Left colon (tissue), 2 donors: ENCODE measurements around the gene TSEN15. TPM values are rescaled to one million over a fixed set of nuclear protein-coding genes. Genes with fewer than 3 reads are reported as not detected.
A peak's percentile ranks its signal among the peaks of the same experiment; 100 is the strongest.
"Not testable (repeated sequence)": the region's sequence is repeated elsewhere in the genome, so short reads cannot be mapped to it uniquely, and the experiment has no call there.

ENCODE experiments used
- ATAC-seq: fragments of 200-7000 bp; cut with Tn5 transposase; one replicate; pipeline ENCODE4 v1.9.1; 2020; ENCODE audit warnings: mild to moderate bottlenecking, moderate library complexity
- DNase-seq, 2 donors: peaks; one replicate each; pipeline ENCODE4 v3.0.0-alpha.2; 2020
- intact Hi-C, 2 donors: fragments of 100-400 bp; cut with DNase I in 1 of 2; cut with micrococcal nuclease in 1 of 2; formaldehyde crosslinking; loops; one replicate each; pipeline versions ENCODE4 v1.11.2 to v1.14.0; 2022; cut with DNase I, micrococcal nuclease
- total RNA-seq, 2 donors: library from RNA; stranded (reverse); fragmentation: NEBNext Ultra II Directional; extraction: Animal tissue kit (Norgen Biotek cat#: 25700); gene quantifications; one replicate each; pipeline ENCODE4 v1.2.1, GENCODE V29; 2021
- donor health status: DM: no; HTN: no; CAD: no.
- donor health status: DM: yes; HTN: yes; CAD: no.

The TSEN15 gene
- total RNA-seq, 2 donors from 2014 or later, result 9.5 to 11.1 TPM

DNA sequence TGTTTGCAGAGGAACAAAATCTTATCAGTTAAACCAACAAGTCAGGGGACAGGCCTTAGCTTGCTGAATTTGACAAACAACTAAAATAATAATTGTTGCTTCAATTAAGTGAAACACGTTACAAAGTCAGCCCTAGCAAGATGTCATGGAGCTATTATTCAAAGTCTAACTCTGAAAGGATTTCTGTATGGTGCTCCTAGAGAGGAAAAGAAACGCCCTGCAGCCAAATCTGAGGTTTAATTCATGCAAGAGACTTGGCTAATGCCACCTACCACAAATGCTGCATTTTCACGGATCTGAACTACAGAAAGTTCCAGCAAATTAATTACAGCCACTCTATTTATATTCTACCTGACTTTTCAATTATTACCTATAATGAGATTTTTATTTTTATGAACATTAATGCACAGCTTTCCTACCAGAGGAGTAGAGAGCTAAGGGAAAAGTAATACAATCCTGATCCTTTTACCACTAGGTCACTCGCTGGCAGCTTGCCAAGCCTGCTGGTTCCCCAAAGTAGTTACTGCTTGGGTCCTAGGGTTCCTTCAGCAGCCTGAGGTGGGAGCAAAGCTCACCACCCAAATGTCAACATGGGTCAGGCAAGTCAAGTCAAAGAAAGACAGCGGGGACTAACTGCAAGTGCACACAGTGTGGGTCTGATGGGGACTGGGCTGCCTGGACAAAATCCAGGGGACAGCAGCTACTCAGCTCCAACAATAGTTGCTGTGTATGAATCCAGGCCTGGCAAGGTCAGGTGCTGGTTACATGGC lies 22.5 kb upstream of the TSEN15 start:
- no peak for ATAC-seq
- intact Hi-C loops, result no loop called here
- DNase-seq, result peak in 1 of 2 donors; percentile 42

DNA sequence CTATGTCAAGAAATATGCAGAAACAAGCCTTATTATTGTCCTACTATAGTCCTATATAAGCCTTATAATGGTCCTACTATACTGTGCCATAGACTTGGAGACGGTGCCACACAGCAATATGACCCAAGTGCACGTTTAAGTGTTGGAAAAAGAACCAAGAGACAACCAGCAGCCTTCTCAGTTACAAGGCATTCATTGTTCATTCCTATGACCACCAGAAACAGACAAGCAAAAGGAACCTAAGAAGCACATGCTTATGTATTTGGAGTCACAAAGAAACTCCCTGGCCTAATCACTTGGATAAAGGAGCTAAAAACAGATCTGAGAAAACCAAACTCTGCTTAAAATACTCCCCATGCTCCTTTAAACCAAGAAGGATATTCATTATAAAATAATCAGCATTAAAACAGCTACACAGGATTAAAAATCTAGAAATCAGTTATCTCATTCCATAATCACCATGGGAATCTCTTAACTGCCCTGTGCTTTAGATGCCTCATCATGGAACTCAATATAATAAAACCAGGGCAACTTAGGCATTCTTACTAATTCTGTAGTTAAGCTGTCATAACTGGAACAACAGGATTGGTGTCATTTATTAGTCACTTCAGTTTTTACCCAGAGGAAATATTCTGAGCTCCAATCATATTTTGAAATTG lies 21.0 kb upstream of the TSEN15 start:
- intact Hi-C loops, result no loop called here
- no peak for ATAC-seq

DNA sequence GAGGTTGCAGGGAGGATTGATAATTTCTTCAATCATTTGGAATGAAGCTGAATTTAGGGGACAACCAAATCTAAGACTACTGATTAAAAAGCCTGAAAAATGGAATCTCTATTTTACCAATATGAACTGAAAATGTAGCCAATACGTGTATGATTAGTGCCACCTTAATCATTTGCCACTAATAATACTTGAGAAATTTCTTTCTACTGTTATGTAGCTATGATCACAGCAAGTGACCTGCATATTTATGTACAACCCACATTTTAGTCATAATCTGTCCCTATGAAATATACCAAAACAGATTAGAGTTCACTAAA lies 20.5 kb upstream of the TSEN15 start:
- intact Hi-C loops, result no loop called here
- DNase-seq (no peak), ATAC-seq (no peak)

More for the DNA sequence above, 21.0 kb upstream of the TSEN15 start:
- no peak for DNase-seq

DNA sequence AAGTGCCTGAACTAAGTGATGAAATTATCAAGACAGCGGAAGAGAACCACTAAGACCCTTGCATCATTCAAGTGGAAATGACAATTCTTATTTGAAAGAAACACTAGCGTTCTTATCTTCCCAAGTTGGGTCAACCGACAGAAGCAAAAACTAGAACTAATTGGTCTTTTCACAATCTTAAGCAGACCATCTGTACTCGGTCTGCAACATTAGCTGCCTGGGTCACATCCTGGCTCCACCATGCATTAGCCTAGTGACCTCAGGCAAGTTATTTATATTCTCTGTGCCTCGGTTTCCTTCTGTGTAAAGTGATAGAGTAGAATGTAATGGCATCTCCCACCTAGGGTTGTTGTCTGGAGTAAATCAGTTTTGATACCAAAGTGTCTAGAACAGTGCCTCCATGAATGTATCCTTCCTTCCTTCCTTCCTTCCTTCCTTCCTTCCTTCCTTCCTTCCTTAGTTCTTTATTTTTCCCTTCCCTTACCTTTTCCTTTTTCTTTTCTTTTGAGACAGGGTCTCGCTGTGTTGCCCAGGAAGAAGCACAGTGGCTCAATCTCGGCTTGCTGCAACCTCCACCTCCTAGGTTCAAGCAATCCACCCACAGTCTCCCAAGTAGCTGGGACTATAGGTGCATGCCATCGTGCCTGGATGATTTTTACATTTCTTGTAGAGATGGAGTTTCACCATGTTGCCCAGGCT lies 20.0 kb upstream of the TSEN15 start:
- intact Hi-C loops, result no loop called here
- DNase-seq (no peak), ATAC-seq (no peak)

DNA sequence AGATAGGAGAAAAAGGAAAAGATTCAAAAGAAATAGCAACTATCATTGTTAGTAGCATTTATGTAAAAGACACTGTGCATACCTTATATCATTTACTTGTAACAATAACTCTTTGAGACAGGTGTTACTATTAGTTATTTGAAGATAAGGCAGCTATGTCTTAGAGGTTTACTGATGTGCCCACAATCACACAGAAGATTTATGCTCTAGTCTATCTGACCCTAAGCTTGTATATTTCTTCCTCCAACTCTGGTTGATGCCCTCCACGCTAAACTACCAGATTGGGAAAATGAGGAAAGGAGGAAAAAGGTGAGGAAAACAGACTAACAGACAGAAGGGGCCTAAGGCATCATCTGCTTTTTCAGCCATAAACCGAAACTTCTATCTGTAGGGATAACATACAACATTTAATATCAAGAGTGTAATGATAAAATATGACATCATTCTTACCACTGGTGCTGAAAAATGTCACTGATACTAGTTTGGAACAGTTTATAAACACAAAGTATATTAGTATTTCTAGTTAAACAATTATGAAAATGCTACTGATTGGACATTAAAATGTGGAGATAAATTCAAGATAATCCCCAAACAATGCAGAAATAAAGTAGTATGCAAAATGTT lies 19.1 kb upstream of the TSEN15 start:
- ATAC-seq (no peak), DNase-seq (no peak)
- intact Hi-C loops, result no loop called here

DNA sequence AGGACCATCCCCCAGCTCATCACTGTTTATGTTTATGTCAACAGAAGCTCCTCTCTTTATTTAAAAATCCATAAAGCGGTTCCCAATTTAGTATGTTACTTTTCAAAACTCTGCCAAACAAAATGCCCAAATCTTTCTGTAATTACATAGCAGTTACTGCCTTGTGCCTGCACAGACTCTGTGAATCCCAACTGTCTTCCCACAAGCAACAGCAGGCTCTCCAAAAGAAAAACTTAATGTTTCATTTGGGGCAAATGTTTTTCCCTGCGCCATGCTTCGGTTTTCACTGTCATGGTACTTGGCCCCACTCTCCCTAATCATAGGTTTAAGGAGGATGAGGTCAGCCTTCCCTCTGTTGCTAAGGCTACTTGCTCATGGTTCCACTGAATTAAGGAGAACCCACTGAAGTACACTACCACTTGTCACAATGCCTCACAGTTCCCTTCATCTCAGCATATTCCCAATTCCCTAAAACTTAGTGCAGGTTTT lies 18.6 kb upstream of the TSEN15 start:
- DNase-seq, result no peak
- ATAC-seq, result no peak
- intact Hi-C loops, result no loop called here

DNA sequence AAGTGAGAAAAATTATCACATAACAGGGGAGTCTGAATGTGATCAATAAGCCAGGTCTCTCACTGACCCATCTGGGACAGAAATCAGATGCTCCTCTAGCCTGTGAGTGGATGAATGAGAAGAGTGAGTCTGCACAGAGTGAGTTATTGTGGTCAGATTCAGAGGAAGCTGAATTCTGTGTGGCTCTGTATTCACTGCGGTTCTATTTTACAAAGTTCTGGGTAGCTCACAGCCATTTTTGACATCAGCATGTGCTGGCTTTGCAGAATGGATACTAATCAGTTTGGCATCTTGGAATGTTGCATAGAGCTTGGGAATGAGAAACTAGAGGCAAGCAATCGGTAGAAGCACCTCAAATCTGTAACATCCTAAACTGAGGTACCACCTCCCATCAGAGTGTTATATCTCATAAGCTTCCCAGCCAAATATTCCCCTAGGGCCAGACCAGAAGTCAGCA lies 17.8 kb upstream of the TSEN15 start:
- no peak for ATAC-seq
- intact Hi-C loops, result no loop called here

DNA sequence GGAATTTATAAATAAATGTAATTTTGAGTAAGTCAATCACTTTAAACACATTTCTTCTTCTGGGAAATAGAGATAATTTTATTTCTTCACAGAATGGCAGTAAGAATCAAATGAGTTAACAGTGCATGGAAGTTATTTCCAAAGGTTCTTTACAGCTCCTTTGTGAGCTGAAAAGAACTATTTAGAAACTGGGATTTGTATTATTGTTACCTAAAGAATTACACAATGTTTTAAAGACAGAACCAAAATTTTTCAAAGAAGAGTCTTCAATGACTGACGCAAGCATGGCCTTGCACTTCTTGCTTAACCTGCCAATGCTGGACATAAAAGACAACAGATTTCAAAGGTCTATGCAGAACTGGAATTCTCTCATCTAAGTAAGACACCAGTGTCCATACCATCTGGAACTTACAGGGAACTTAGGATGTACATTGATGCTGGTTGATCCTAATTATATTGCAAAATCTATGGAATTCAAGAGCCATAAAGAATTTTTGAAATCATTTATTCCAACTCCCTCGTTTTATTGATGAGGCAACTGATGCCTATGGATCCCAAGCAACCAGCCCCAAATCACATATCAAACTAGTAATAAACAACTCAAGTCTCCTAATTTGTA lies 16.7 kb upstream of the TSEN15 start:
- intact Hi-C loops, result no loop called here
- DNase-seq, result no peak
- ATAC-seq, result no peak

More for the DNA sequence above, 17.8 kb upstream of the TSEN15 start:
- no peak for DNase-seq

DNA sequence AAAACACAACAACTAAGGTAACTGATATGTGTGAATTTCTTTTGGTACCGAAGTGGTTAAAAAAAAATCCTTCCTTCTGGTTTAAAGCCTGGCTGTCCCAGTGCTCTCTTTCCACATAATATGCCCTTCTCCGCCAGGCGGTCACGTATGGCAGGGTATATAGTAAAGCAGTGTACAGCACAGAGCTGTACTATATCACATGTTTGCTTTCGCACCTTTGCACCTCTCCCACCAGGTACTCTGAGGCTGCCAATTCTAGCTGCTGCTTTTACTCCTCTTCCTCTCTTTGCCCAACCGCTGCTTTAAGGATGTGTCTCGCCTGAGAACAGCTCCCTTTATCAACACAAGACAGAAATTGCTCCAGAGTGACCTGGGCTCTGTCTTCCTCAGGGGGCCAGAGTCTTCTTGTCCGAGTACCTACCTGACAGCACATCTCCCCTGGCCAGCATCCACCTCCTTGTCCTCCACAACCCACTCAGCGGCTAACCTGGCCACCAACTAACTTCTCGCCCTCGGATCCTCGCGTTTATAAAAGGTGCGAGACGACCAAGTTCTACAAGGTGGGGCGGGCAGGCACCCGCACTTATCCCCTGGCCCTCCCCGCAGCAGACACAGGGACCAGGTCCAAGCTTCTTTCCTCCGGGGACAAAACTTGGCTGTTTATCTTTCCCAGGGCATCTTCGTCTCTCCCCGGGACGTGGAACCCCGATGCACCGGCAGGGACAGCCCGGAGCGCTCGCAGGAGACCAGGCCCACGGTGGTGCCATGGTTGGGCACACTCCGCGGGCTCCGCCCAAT lies 15.6 kb upstream of the TSEN15 start:
- intact Hi-C loops, result no loop called here
- ATAC-seq (no peak), DNase-seq (no peak)

DNA sequence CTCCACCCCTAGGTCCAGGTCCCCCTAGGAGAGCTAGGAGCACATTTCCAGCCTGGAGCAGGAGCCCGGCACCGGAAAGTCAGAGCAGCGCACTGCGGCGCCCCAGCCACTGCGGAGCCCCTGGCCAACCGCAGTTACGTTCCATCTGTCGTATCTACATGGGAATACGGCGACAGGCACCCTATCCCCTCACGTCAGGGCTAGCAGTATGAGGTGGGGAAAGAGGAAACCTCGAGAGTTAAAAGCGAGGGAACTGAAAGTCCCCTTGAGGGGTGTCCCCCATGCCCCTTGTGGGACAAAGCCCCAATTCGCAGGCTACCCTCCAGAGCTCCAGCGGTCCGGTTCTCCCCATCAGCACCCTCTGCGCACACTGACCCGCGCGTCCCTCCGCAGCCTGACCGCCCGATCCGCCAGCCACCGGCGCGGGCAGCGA lies 15.0 kb upstream of the TSEN15 start:
- DNase-seq (peak in 1 of 2 donors; percentile 15), ATAC-seq (no peak)
- intact Hi-C loops, result no loop called here

DNA sequence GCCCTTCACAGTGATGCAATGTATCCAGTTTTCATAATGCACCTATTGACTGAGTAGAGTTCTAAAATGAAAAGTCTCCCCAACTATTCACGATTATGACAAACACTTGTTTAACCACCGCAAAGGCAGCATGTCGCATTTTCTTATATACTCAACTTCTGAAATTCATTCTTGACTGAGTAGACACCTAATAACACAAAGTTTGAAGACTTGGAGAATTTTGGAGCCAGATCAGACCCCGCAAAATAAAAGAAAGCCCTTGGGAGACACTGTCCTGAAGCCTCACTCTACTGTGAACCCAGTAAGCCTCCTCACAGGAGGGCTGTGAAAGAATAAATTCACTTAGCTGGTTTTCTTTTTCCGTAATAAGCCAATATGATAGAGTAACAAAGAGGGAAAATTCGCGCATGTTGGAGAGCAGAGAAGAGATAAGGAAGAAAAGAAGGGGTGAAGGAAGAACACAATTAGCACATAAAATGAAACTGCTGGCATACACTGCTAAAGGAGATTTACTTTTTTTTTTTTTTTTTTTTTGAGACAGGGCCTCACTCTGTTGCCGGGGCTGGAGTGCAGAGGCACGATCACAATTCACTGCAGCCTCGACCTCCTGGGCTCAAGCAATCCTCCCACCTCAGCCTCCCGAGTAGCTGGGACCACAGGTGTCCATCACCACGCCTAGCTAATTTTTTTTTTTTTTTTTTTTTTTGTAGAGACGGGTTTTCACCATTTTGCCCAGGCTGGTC lies 13.5 kb upstream of the TSEN15 start:
- intact Hi-C loops, result no loop called here
- no peak for ATAC-seq
- DNase-seq, result no peak

DNA sequence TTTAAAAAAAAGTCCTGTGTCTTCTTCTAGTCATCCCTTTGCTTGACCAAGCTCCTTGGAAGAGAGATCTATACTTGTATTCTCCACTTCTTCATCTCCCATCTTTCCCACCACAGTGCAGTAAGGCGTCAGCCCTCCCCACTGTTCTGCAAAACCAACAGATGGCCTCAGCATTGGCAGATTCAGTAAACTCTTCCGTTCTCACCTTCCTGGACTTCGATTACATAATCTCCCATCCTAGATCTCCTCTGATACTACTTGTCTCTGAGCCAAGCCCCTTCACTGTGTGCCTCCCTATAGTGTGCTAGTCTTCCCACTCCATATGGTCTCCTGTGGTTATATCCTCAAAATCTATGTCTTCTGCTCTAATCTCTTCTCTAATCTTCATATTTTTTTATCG lies 12.4 kb upstream of the TSEN15 start:
- ATAC-seq, result no peak
- intact Hi-C loops, result no loop called here
- DNase-seq, result no peak

DNA sequence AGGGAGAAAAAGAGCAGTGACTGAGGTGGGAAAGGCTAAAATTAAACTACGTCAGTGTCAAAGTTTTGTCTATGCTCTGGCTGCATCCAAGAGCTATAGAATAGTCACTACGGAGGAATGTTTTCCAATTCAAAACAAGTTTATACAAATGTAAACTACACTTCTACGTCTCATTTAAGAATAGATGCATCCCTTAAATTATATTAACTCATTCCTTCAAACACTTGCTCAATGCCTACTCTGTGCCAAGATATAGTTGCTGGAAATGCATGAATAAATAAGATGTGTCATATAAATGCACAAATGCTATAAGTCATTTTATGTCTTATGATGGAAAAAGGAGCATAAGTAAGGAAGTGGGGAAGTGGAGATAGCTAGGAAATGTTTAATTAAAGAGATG lies 9.8 kb upstream of the TSEN15 start:
- no peak for ATAC-seq

DNA sequence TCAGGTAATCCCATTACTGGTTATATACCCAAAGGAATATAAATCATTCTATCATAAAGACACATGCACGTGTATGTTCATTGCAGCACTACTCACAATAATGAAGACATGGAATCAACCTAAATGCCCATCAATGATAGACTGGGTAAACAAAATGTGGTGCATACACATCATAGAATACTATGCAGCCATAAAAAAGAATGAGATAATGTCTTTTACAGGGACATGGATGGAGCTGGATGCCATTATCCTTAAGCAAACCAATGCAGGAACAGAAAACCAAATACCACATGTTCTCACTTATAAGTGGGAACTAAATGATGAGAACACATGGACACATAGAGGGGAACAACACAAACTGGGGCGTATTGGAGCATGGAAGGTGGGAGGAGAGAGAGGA lies 8.2 kb upstream of the TSEN15 start:
- ATAC-seq, DNase-seq, intact Hi-C loops: not testable (repeated sequence)

More for the DNA sequence above, 9.8 kb upstream of the TSEN15 start:
- intact Hi-C loops, result no loop called here
- no peak for DNase-seq

DNA sequence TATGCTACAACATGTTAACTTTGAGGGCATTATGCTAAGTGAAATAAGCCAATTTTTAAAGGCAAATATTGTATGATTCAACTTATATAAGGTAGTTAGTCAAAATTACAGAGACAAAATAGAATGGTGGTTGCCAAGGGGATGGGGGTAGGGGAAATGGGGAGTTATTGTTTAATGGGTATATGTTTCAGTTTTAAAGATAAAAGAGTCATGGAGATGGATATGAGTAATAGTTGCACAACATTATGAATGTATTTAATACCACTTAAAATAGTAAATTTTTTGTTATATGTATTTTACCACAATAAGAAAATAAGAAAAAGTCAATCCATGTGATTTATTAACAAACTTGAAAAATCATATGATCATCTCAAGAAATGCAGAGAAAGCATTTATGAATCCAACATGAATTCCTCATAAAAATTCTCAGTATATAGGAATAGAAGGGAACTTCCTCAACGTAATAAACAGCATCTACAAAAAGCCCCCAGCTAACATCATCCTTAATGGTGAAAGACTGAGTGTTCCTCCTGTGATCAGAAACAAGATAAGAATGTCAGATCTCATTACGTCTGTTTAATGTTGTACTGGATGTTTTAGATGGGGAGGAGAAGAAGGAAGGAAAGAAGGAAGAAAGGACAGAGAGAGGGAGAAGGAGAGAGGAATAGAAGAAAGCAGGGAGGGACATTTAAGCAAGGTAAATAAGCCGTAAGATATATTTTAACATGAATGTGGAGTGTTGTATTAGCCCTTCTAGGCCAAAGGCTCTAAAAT lies 6.7 kb upstream of the TSEN15 start:
- no peak for DNase-seq
- ATAC-seq, result no peak
- intact Hi-C loops, result no loop called here

DNA sequence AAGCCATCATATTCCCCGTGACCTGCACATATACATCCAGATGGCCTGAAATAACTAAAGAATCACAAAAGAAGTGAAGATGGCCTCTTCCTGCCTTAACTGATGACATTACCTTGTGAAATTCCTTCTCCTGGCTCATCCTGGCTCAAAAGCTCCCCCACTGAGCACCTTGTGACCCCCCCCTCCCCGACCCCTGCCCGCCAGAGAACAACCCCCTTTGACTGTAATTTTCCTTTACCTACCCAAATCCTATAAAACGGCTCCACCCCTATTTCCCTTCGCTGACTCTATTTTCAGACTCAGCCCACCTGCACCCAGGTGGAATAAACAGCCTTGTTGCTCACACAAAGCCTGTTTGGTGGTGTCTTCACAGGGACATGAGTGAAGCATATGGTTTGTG lies 4.0 kb upstream of the TSEN15 start:
- ATAC-seq, intact Hi-C loops, DNase-seq: not testable (repeated sequence)
